ENCODE measurements around the gene NFATC3. TPM values are rescaled to one million over a fixed set of nuclear protein-coding genes. Genes with fewer than 3 reads are reported as not detected.
"Not testable (repeated sequence)": the region's sequence is repeated elsewhere in the genome, so short reads cannot be mapped to it uniquely, and the experiment has no call there.

Gene NFATC3
- total RNA-seq, 1 donor: 153 TPM

- Histone ChIP-seq H3K4me1 (ENCODE audit: insufficient read depth, low read length) (peaks cover 5% of the 10 kb centered on the region), H3K4me3 (ENCODE audit: low read length) (no peak overlapping the region), H3K9me3 (ENCODE audit: low read depth, low read length) (no peaks in the 10 kb centered on the region), H3K27me3 (ENCODE audit: insufficient read depth, low read length) (no peaks in the 10 kb centered on the region)
Observed at GRCh38 chr16:68147444-68147843, 62.3 kb downstream of the NFATC3 start.

DNA sequence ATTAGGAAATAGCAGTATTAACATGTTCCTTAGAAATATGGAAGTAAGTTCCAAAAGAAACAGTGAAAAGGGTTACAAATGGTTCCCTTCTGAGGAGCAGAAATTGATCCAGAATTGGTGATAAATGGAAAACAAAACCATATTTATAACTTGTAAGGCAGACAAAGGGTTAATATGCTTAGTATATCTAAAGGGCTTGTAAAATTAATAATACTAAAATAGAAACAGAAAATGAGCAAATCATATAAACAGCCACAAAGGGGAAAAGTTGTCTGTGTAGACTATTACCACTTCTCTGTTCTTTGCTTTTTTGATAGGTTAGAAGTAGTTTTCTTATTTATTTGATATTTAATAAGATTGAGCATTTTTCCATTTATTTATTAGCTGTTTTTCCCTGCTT is 64.4 kb downstream of the NFATC3 start:
- Histone ChIP-seq H3K4me1 (ENCODE audit: insufficient read depth, low read length) (peaks cover 4% of the 10 kb centered on the region), H3K9me3 (ENCODE audit: low read depth, low read length) (no peaks in the 10 kb centered on the region), H3K4me3 (ENCODE audit: low read length) (no peak overlapping the region), H3K27me3 (ENCODE audit: insufficient read depth, low read length) (no peaks in the 10 kb centered on the region)

- Histone ChIP-seq H3K4me3 (ENCODE audit: low read length) (no peak overlapping the region), H3K4me1 (ENCODE audit: insufficient read depth, low read length) (no peaks in the 10 kb centered on the region), H3K27me3 (ENCODE audit: insufficient read depth, low read length) (no peaks in the 10 kb centered on the region), H3K9me3 (ENCODE audit: low read depth, low read length) (no peaks in the 10 kb centered on the region)
Observed at GRCh38 chr16:68155425-68155824, 70.3 kb downstream of the NFATC3 start.

DNA sequence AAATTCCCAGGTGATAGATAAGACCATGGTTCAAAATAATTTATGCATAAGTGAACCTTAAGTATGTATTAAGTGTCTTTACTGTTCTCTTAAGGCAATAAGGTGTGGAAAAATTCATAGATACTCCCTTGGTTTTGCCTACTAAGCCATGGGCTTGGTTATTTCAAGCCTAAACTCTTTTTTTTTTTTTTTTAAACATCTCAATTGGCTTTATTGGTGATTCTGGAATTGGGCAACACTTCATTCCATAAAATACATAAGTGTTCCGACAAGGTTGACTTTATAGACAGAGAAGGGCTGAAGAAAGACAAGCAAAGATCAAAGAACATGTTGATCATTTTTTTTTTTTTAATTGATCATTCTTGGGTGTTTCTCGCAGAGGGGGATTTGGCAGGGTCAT is 77.2 kb downstream of the NFATC3 start:
- Histone ChIP-seq H3K4me3 (ENCODE audit: low read length) (no peak overlapping the region), H3K9me3 (ENCODE audit: low read depth, low read length) (no peaks in the 10 kb centered on the region), H3K27me3 (ENCODE audit: insufficient read depth, low read length) (no peaks in the 10 kb centered on the region), H3K4me1 (ENCODE audit: insufficient read depth, low read length) (no peaks in the 10 kb centered on the region)

DNA sequence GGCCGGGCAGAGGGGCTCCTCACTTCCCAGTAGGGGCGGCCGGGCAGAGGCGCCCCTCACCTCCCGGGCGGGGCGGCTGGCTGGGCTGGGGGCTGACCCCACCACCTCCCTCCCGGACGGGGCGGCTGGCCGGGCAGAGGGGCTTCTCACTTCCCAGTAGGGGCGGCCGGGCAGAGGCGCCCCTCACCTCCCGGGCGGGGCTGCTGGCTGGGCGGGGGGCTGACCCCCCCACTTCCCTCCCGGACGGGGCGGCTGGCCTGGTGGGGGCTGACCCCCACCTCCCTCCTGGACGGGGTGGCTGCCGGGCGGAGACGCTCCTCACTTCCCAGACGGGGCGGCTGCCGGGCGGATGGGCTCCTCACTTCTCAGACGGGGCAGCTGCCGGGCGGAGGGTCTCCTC is 78.1 kb downstream of the NFATC3 start:
- H3K4me1 ChIP-seq (ENCODE audit: insufficient read depth, low read length); H3K27me3 ChIP-seq (ENCODE audit: insufficient read depth, low read length); H3K4me3 ChIP-seq (ENCODE audit: low read length); H3K9me3 ChIP-seq (ENCODE audit: low read depth, low read length): not testable (repeated sequence)

DNA sequence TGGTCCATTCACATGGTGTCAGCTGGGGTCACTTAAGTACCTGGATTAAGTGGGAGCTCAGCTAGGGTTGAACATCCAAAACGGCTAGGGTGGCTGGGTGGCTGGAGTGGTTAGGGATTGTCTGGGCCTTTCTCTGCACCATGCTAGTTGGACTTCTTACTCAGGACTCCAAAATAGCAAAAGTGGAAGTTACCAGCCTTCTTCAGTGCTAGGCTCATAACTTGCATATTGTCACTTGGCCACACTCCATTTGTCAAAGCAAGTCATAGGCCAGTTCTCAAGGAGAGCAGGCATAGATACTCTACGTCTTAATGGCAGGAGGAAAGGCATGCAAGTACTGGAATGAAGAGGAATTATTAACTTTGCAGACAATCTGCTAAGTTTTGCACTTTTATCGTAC is 81.1 kb downstream of the NFATC3 start:
- Histone ChIP-seq H3K4me1 (ENCODE audit: insufficient read depth, low read length) (no peaks in the 10 kb centered on the region), H3K9me3 (ENCODE audit: low read depth, low read length) (no peaks in the 10 kb centered on the region)

GRCh38 chr16:68179196-68179795 is 94.1 kb downstream of the NFATC3 start:
- H3K4me1 ChIP-seq (ENCODE audit: insufficient read depth, low read length): no peaks in the 10 kb centered on the region
- no peak overlapping the region for H3K4me3 ChIP-seq (ENCODE audit: low read length)
- no peaks in the 10 kb centered on the region for H3K27me3 ChIP-seq (ENCODE audit: insufficient read depth, low read length)
- no peaks in the 10 kb centered on the region for H3K9me3 ChIP-seq (ENCODE audit: low read depth, low read length)

More for the DNA sequence above, 81.1 kb downstream of the NFATC3 start:
- H3K27me3 ChIP-seq (ENCODE audit: insufficient read depth, low read length): no peaks in the 10 kb centered on the region
- no peak overlapping the region for H3K4me3 ChIP-seq (ENCODE audit: low read length)

- H3K27me3 ChIP-seq (ENCODE audit: insufficient read depth, low read length): no peaks in the 10 kb centered on the region
- no peaks in the 10 kb centered on the region for H3K4me1 ChIP-seq (ENCODE audit: insufficient read depth, low read length)
Observed at GRCh38 chr16:68179855-68180254, 94.7 kb downstream of the NFATC3 start.

GRCh38 chr16:68183046-68183445 is 97.9 kb downstream of the NFATC3 start:
- H3K4me1 ChIP-seq (ENCODE audit: insufficient read depth, low read length): no peaks in the 10 kb centered on the region
- H3K9me3 ChIP-seq (ENCODE audit: low read depth, low read length): no peaks in the 10 kb centered on the region
- H3K27me3 ChIP-seq (ENCODE audit: insufficient read depth, low read length): no peaks in the 10 kb centered on the region
- H3K4me3 ChIP-seq (ENCODE audit: low read length): no peak overlapping the region

More at GRCh38 chr16:68179855-68180254, 94.7 kb downstream of the NFATC3 start:
- Histone ChIP-seq H3K9me3 (ENCODE audit: low read depth, low read length) (no peaks in the 10 kb centered on the region), H3K4me3 (ENCODE audit: low read length) (no peak overlapping the region)

DNA sequence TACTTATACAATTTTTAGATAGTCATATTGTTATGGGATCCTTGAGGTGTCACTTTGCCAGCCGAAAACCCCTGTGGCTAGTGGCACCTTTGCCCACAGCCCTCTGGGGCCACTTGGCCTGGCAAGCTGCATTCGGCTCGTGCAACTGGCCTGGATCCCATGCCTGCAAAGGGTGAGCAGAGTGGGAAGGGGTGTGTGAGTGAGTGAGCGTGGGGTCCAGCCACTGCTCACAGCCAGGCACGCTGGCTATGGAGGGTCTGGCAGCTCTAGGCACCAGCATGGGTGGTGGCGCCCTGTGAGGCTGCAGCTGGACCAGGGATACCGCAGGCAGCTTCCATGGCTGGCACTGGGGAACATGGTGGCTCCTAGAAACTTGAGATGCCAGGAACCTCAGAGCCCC is 101.7 kb downstream of the NFATC3 start:
- no peak overlapping the region for H3K4me3 ChIP-seq (ENCODE audit: low read length)
- H3K9me3 ChIP-seq (ENCODE audit: low read depth, low read length): no peaks in the 10 kb centered on the region
- no peaks in the 10 kb centered on the region for H3K4me1 ChIP-seq (ENCODE audit: insufficient read depth, low read length)
- H3K27me3 ChIP-seq (ENCODE audit: insufficient read depth, low read length): no peaks in the 10 kb centered on the region

DNA sequence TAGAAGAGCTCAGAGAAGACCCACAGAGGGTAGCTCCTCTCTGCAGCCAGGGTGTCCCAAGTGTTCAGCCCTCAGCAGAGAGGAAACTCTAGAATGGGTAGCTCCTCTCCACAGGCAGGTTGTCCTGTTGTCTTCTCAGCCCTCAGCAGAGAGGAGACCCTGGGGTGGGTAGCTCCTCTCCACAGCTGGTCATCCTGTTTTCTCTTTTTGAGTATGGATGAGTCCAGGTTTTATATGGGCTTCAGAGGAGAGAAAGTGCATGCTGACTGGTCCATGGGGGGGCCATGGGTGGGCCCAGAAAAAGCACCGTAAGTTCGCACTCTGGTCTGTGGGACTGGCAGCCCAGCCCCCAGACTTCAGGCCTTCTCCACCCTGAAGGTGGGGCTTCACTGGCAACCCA is 102.3 kb downstream of the NFATC3 start:
- H3K9me3 ChIP-seq (ENCODE audit: low read depth, low read length): no peaks in the 10 kb centered on the region
- no peak overlapping the region for H3K4me3 ChIP-seq (ENCODE audit: low read length)
- no peaks in the 10 kb centered on the region for H3K4me1 ChIP-seq (ENCODE audit: insufficient read depth, low read length)
- H3K27me3 ChIP-seq (ENCODE audit: insufficient read depth, low read length): no peaks in the 10 kb centered on the region

GRCh38 chr16:68188170-68188569 is 103.0 kb downstream of the NFATC3 start:
- Histone ChIP-seq H3K9me3 (ENCODE audit: low read depth, low read length) (no peaks in the 10 kb centered on the region), H3K4me1 (ENCODE audit: insufficient read depth, low read length) (no peaks in the 10 kb centered on the region), H3K27me3 (ENCODE audit: insufficient read depth, low read length) (no peaks in the 10 kb centered on the region), H3K4me3 (ENCODE audit: low read length) (no peak overlapping the region)

DNA sequence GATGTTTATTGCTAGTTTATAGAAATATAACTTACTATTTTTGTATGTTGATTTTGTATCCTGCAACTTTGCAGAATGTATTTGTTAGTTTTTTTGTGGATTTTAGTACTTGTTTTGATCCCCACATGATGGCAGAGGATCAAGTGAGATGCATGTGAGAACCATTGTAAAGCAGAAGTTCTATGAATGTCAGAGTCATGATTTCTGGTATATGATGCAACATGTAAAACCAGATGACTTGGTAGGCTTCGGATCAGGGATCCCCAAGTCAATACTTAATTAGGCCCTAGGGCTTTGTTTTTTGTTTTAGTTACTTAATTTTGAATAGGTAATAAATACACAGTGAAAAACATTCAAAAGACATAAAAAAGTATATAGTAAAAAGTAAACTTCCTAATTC is 104.9 kb downstream of the NFATC3 start:
- Histone ChIP-seq H3K9me3 (ENCODE audit: low read depth, low read length) (no peaks in the 10 kb centered on the region), H3K27me3 (ENCODE audit: insufficient read depth, low read length) (no peaks in the 10 kb centered on the region), H3K4me3 (ENCODE audit: low read length) (no peak overlapping the region), H3K4me1 (ENCODE audit: insufficient read depth, low read length) (no peaks in the 10 kb centered on the region)

DNA sequence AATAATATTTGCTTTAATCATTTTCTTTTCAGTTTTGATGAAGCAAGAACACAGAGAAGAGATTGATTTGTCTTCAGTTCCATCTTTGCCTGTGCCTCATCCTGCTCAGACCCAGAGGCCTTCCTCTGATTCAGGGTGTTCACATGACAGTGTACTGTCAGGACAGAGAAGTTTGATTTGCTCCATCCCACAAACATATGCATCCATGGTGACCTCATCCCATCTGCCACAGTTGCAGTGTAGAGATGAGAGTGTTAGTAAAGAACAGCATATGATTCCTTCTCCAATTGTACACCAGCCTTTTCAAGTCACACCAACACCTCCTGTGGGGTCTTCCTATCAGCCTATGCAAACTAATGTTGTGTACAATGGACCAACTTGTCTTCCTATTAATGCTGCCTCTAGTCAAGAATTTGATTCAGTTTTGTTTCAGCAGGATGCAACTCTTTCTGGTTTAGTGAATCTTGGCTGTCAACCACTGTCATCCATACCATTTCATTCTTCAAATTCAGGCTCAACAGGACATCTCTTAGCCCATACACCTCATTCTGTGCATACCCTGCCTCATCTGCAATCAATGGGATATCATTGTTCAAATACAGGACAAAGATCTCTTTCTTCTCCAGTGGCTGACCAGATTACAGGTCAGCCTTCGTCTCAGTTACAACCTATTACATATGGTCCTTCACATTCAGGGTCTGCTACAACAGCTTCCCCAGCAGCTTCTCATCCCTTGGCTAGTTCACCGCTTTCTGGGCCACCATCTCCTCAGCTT is 105.8 kb downstream of the NFATC3 start:
- Histone ChIP-seq H3K4me1 (ENCODE audit: insufficient read depth, low read length) (no peaks in the 10 kb centered on the region), H3K27me3 (ENCODE audit: insufficient read depth, low read length) (no peaks in the 10 kb centered on the region), H3K4me3 (ENCODE audit: low read length) (no peak overlapping the region), H3K9me3 (ENCODE audit: low read depth, low read length) (no peaks in the 10 kb centered on the region)

GRCh38 chr16:68194251-68194650 is 109.1 kb downstream of the NFATC3 start:
- no peaks in the 10 kb centered on the region for H3K4me1 ChIP-seq (ENCODE audit: insufficient read depth, low read length)

DNA sequence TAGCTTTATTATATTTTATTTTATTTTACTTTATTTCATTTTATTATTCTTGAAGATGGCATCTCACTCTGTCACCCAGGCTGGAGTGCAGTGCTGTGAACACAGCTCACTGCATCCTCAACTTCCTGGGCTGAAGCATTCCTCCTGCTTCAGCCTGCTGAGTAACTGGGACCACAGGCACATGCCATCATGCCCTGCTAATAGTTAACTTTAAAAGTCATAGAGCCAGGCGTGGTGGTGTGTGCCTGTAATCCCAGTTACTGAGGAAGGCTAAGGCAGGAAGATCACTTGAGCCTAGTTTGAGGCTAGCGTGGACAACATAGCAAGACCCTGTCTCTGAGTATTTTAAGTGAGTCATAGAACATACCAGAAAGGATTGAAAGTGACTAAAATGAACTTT is 112.1 kb downstream of the NFATC3 start:
- Histone ChIP-seq H3K9me3 (ENCODE audit: low read depth, low read length) (no peaks in the 10 kb centered on the region), H3K4me3 (ENCODE audit: low read length) (no peak overlapping the region), H3K4me1 (ENCODE audit: insufficient read depth, low read length) (no peaks in the 10 kb centered on the region), H3K27me3 (ENCODE audit: insufficient read depth, low read length) (no peaks in the 10 kb centered on the region)

More at GRCh38 chr16:68194251-68194650, 109.1 kb downstream of the NFATC3 start:
- Histone ChIP-seq H3K4me3 (ENCODE audit: low read length) (no peak overlapping the region), H3K9me3 (ENCODE audit: low read depth, low read length) (no peaks in the 10 kb centered on the region), H3K27me3 (ENCODE audit: insufficient read depth, low read length) (no peaks in the 10 kb centered on the region)
